ENCODE data around the gene TAOK1.

GRCh38 chr17:29566473-29567303, 176.5 kb downstream of the TAOK1 start, which contains the start of gene ABHD15:
- TF ChIP-seq EP400 (IDR thresholded peaks at IDR 0.05) (no peak), ZFP36 (IDR thresholded peaks at IDR 0.05; ENCODE audit: low read depth, low read length, partially characterized antibody) (no peak), ZNF232 (CRISPR knock-in tag; IDR thresholded peaks at IDR 0.05) (no peak), ZNF121 (CRISPR knock-in tag; conservative IDR thresholded peaks at IDR 0.05) (no peak), JUN (IDR thresholded peaks at IDR 0.05; ENCODE audit: borderline replicate concordance, low read depth, low read length) (no peak), JUN (CRISPR knock-in tag; IDR thresholded peaks at IDR 0.05; ENCODE audit: borderline replicate concordance) (no peak), CTCF (IDR thresholded peaks at IDR 0.05 in 2 of 3, conservative IDR thresholded peaks at IDR 0.05 in 1 of 3; ENCODE audit: insufficient read depth in 2 of 3, low read depth in 1 of 3, low read length in 3 of 3) (no peak), RAD21 (CRISPR knock-in tag; conservative IDR thresholded peaks at IDR 0.05 in 1 of 2, IDR thresholded peaks at IDR 0.05 in 1 of 2) (no peak), BACH1 (tag; IDR thresholded peaks at IDR 0.05) (no peak)

Measured in K562 (cell line).